ENCODE measurements around the gene PHACTR1. TPM values are rescaled to one million over a fixed set of nuclear protein-coding genes. Genes with fewer than 3 reads are reported as not detected.

The PHACTR1 gene
- total and polyA plus RNA-seq, 12 donors, result 6.3 to 150 (median 79.9) TPM

DNA sequence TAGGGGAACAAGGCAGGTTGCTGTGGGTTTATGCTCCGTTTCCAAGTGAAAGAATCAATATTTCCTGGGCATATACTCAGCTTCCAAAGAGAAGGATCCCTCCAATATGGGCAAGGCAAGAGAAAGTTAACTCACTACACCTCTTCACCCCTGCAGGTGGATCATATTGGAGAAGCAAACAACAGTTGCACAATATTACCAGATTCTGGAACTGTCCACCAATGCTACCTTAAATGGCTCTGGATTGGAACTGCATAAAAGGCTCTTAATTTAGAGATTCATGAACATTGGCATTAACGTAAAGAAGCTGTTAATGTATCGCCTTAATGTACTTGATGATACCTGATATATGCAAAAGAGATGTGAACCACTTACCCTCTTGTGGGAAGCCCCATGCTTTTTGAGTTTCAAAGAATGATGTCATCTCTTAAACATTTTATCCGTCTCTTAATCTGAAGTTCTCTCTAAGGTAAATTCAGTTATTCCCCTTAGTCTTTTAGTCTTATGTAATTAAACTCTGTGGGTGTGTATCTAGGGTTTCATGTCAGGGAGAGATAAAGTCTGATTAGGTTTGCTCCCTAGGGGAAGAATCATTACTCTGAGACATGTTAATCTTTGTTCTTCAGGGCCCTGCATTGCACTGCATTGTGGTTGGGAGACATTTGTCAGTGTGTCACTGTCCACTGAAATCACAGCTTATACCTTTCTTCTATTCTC lies 99.5 kb downstream of the PHACTR1 start:
- 68 to 75% methylated on average over 4 of the region's 4 CpGs for WGBS, 2 donors
- Histone ChIP-seq H3K9me3 (no peaks in the 10 kb centered on the region), H3K4me3 (no peak overlapping the region), H3K27ac (no peak overlapping the region), H3K36me3 (no peaks in the 10 kb centered on the region), H3K27me3 (peaks cover 0 to 23% (median 4%) of the 10 kb centered on the region in 7 donors), H3K4me1 (no peaks in the 10 kb centered on the region)
- intact Hi-C loops (cut with DNase I), result no loop called here
- DNase-seq, result no peak
- TF ChIP-seq, protein P1, sequence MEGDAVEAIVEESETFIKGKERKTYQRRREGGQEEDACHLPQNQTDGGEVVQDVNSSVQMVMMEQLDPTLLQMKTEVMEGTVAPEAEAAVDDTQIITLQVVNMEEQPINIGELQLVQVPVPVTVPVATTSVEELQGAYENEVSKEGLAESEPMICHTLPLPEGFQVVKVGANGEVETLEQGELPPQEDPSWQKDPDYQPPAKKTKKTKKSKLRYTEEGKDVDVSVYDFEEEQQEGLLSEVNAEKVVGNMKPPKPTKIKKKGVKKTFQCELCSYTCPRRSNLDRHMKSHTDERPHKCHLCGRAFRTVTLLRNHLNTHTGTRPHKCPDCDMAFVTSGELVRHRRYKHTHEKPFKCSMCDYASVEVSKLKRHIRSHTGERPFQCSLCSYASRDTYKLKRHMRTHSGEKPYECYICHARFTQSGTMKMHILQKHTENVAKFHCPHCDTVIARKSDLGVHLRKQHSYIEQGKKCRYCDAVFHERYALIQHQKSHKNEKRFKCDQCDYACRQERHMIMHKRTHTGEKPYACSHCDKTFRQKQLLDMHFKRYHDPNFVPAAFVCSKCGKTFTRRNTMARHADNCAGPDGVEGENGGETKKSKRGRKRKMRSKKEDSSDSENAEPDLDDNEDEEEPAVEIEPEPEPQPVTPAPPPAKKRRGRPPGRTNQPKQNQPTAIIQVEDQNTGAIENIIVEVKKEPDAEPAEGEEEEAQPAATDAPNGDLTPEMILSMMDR (IDR thresholded peaks at IDR 0.05), result no peak
- ATAC-seq, result no peak

DNA sequence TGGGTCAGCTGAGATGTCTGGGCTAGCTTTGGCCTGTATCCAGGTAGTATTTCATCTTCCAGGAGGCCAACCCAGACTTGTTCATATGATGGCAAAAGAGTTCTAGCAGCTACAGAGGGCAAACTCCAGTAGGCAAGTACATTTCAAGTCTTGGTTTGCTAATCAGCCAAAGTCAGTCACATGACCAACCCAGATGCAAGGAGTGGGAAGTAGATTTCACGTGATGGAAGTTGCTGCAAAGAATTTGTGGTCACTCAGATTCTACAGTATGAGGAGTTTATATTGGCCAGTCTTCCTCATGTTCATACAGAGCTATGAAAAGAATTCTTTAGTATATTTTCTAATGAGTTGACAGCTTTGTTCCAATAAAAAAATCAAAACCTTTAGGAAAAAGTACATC lies 101.8 kb downstream of the PHACTR1 start:
- no peaks in the 10 kb centered on the region for H3K9me3 ChIP-seq
- H3K4me3 ChIP-seq, result no peak overlapping the region
- no peak for ATAC-seq
- no peaks in the 10 kb centered on the region for H3K36me3 ChIP-seq
- 30 to 42% methylated on average over 1 of the region's 1 CpG for WGBS, 2 donors
- no peak overlapping the region for H3K27ac ChIP-seq
- peaks cover 0 to 28% (median 4%) of the 10 kb centered on the region in 7 donors for H3K27me3 ChIP-seq
- intact Hi-C loops (cut with DNase I), result no loop called here
- TF ChIP-seq, protein P1 (IDR thresholded peaks at IDR 0.05), result no peak
- DNase-seq, result no peak
- no peaks in the 10 kb centered on the region for H3K4me1 ChIP-seq

DNA sequence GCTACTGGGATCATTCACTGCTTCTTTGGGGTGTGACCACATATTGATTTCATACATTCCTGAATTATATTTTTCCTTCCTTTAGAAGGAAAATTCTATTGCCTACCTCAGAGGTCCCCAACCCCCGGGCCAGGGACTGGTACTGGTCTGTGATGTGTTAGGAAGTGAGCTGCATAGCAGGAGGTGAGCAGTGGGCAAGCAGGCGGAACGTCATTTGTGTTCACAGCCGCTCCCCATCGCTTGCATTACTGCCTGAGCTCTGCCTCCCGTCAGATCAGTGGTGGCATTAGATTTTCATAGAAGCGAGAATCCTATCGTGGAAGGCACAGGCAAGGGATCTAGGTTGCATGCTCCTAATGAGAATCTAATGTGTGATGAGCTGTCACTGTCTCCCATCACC lies 107.3 kb downstream of the PHACTR1 start:
- H3K27me3 ChIP-seq, result peaks cover 0 to 39% (median under 1%) of the 10 kb centered on the region in 7 donors
- no peaks in the 10 kb centered on the region for H3K9me3 ChIP-seq

DNA sequence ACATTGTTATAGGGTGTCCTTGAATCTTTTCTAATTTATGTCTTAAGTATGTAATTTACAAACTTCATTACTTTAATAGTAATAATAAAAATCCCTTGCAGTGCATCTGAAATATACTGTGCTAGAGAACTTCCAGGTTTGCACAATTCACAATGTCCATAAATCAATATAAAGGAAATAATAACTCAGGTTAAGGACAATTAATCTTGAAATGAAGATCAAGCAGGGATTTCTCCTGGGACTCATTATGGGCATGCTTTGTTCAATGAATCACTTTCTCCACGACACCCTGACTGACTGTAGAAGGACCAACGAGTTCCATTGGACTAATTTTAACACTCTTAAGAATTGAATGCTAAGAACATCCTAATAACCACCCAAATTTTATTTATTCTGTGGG lies 110.0 kb downstream of the PHACTR1 start:
- TF ChIP-seq, protein P1 (IDR thresholded peaks at IDR 0.05), result no peak
- Histone ChIP-seq H3K9me3 (no peaks in the 10 kb centered on the region), H3K4me3 (no peak overlapping the region), H3K27me3 (peaks cover 0 to 25% (median 7%) of the 10 kb centered on the region in 7 donors), H3K36me3 (no peaks in the 10 kb centered on the region), H3K27ac (no peak overlapping the region), H3K4me1 (no peaks in the 10 kb centered on the region)
- no peak for DNase-seq
- ATAC-seq, result no peak
- 60 to 73% methylated on average over 2 of the region's 2 CpGs for WGBS, 2 donors
- intact Hi-C loops (cut with DNase I), result no loop called here

More for the DNA sequence above, 107.3 kb downstream of the PHACTR1 start:
- 84 to 85% methylated on average over 8 of the region's 8 CpGs for whole genome bisulfite sequencing, 2 donors
- Histone ChIP-seq H3K27ac (no peak overlapping the region), H3K4me3 (no peak overlapping the region), H3K36me3 (no peaks in the 10 kb centered on the region), H3K4me1 (no peaks in the 10 kb centered on the region)
- TF ChIP-seq, protein P1 (IDR thresholded peaks at IDR 0.05), result no peak
- ATAC-seq (no peak), DNase-seq (no peak)
- intact Hi-C loops (cut with DNase I), result no loop called here
